ENCODE data around the gene MYO3B.

DNA sequence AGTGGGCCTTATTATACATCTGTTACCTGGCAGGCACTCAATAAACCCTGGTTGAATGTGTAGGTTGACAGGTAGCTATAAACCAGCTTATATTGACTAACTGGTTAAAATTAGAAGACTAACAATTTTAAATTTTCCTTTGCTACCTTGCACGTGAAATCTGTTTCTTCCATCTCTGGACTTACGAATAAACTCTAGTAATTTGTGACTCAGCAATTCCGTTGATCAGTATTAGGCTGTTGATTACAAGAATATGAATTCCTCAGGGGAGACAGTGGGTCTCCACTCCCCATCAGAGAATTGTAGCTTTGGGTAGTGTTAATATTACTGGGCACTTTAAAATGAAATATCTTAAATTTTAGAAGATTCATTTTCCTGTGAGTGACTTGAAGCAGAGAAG lies 399.4 kb downstream of the MYO3B start:
- TF ChIP-seq, protein P1, sequence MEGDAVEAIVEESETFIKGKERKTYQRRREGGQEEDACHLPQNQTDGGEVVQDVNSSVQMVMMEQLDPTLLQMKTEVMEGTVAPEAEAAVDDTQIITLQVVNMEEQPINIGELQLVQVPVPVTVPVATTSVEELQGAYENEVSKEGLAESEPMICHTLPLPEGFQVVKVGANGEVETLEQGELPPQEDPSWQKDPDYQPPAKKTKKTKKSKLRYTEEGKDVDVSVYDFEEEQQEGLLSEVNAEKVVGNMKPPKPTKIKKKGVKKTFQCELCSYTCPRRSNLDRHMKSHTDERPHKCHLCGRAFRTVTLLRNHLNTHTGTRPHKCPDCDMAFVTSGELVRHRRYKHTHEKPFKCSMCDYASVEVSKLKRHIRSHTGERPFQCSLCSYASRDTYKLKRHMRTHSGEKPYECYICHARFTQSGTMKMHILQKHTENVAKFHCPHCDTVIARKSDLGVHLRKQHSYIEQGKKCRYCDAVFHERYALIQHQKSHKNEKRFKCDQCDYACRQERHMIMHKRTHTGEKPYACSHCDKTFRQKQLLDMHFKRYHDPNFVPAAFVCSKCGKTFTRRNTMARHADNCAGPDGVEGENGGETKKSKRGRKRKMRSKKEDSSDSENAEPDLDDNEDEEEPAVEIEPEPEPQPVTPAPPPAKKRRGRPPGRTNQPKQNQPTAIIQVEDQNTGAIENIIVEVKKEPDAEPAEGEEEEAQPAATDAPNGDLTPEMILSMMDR (IDR thresholded peaks at IDR 0.05) = no peak
- TF ChIP-seq POLR2AphosphoS5 (IDR thresholded peaks at IDR 0.05) (no peak), POLR2A (IDR thresholded peaks at IDR 0.05; ENCODE audit: low read depth) (no peak)

Measured in esophagus muscularis mucosa (tissue), 3 donors.